ENCODE data around the gene TLR8. TPM values are rescaled to one million over a fixed set of nuclear protein-coding genes. Genes with fewer than 3 reads are reported as not detected.

Gene TLR8
- total RNA-seq, 1 donor from 2014 or later, result not detected

GRCh38 chrX:12917753-12918152, 11.3 kb downstream of the TLR8 start:
- H3K4me3 Mint-ChIP-seq (ENCODE audit: unreplicated experiment), result no peak overlapping the region
- no peak overlapping the region for H3K27ac Mint-ChIP-seq (ENCODE audit: unreplicated experiment)
- DNase-seq (ENCODE audit: low spot score), result no peak
- H3K27me3 Mint-ChIP-seq (ENCODE audit: unreplicated experiment), result peaks cover 2% of the 10 kb centered on the region
- TF ChIP-seq CTCF (IDR thresholded peaks at IDR 0.05; ENCODE audit: unreplicated experiment), result no peak
- H3K9me3 Mint-ChIP-seq (ENCODE audit: unreplicated experiment), result no peaks in the 10 kb centered on the region
- no peaks in the 10 kb centered on the region for H3K36me3 Mint-ChIP-seq (ENCODE audit: low read depth, unreplicated experiment)
- H3K4me1 Mint-ChIP-seq (ENCODE audit: unreplicated experiment), result no peaks in the 10 kb centered on the region

- no peaks in the 10 kb centered on the region for H3K9me3 Mint-ChIP-seq (ENCODE audit: unreplicated experiment)
- peaks cover 2% of the 10 kb centered on the region for H3K27me3 Mint-ChIP-seq (ENCODE audit: unreplicated experiment)
- H3K4me1 Mint-ChIP-seq (ENCODE audit: unreplicated experiment), result no peaks in the 10 kb centered on the region
- DNase-seq (ENCODE audit: low spot score), result no peak
- no peak for TF ChIP-seq CTCF (IDR thresholded peaks at IDR 0.05; ENCODE audit: unreplicated experiment)
- no peak overlapping the region for H3K27ac Mint-ChIP-seq (ENCODE audit: unreplicated experiment)
- H3K36me3 Mint-ChIP-seq (ENCODE audit: low read depth, unreplicated experiment), result no peaks in the 10 kb centered on the region
- H3K4me3 Mint-ChIP-seq (ENCODE audit: unreplicated experiment), result no peak overlapping the region
These were observed 12.6 kb downstream of the TLR8 start for GRCh38 chrX:12919051-12919450.

GRCh38 chrX:12919620-12920019, 13.2 kb downstream of the TLR8 start:
- H3K9me3 Mint-ChIP-seq (ENCODE audit: unreplicated experiment), result no peaks in the 10 kb centered on the region
- H3K4me3 Mint-ChIP-seq (ENCODE audit: unreplicated experiment), result no peak overlapping the region
- H3K4me1 Mint-ChIP-seq (ENCODE audit: unreplicated experiment), result no peaks in the 10 kb centered on the region
- H3K27me3 Mint-ChIP-seq (ENCODE audit: unreplicated experiment), result no peaks in the 10 kb centered on the region
- H3K27ac Mint-ChIP-seq (ENCODE audit: unreplicated experiment), result no peak overlapping the region
- no peak for TF ChIP-seq CTCF (IDR thresholded peaks at IDR 0.05; ENCODE audit: unreplicated experiment)
- DNase-seq (ENCODE audit: low spot score), result no peak
- no peaks in the 10 kb centered on the region for H3K36me3 Mint-ChIP-seq (ENCODE audit: low read depth, unreplicated experiment)

GRCh38 chrX:12920990-12921389, 14.6 kb downstream of the TLR8 start:
- Mint-ChIP-seq H3K27ac (ENCODE audit: unreplicated experiment) (no peak overlapping the region), H3K4me3 (ENCODE audit: unreplicated experiment) (no peak overlapping the region), H3K9me3 (ENCODE audit: unreplicated experiment) (no peaks in the 10 kb centered on the region), H3K27me3 (ENCODE audit: unreplicated experiment) (no peaks in the 10 kb centered on the region), H3K4me1 (ENCODE audit: unreplicated experiment) (no peaks in the 10 kb centered on the region), H3K36me3 (ENCODE audit: low read depth, unreplicated experiment) (no peaks in the 10 kb centered on the region)
- no peak for TF ChIP-seq CTCF (IDR thresholded peaks at IDR 0.05; ENCODE audit: unreplicated experiment)
- DNase-seq (ENCODE audit: low spot score), result no peak

- no peak for TF ChIP-seq CTCF (IDR thresholded peaks at IDR 0.05; ENCODE audit: unreplicated experiment)
- no peaks in the 10 kb centered on the region for H3K27me3 Mint-ChIP-seq (ENCODE audit: unreplicated experiment)
- H3K9me3 Mint-ChIP-seq (ENCODE audit: unreplicated experiment), result no peaks in the 10 kb centered on the region
- no peak for DNase-seq (ENCODE audit: low spot score)
- no peaks in the 10 kb centered on the region for H3K36me3 Mint-ChIP-seq (ENCODE audit: low read depth, unreplicated experiment)
- no peak overlapping the region for H3K4me3 Mint-ChIP-seq (ENCODE audit: unreplicated experiment)
- H3K4me1 Mint-ChIP-seq (ENCODE audit: unreplicated experiment), result no peaks in the 10 kb centered on the region
- no peak overlapping the region for H3K27ac Mint-ChIP-seq (ENCODE audit: unreplicated experiment)
These were observed 15.6 kb downstream of the TLR8 start for GRCh38 chrX:12921886-12922598.
